H1 (cell line): Measurements from ENCODE around the gene CDK5R2. TPM values are rescaled to one million over a fixed set of nuclear protein-coding genes. Genes with fewer than 3 reads are reported as not detected.

ENCODE experiments used
- CTCF ChIA-PET: fragments of 300-600 bp; sonication (Branson Sonifier 250); formaldehyde crosslinking; loops from one replicate; lab custom pipeline; 2021; ENCODE audit not compliant: partially characterized antibody; lab: Charles Lee
- POLR2A ChIA-PET: fragments of 300-600 bp; sonication (Branson Sonifier 250); formaldehyde crosslinking; loops from one replicate; lab custom pipeline; 2021; ENCODE audit warnings: inconsistent platforms; ENCODE audit not compliant: partially characterized antibody; lab: Charles Lee
- DNase-seq, 2 experiments: peaks; one replicate each; pipeline versions ENCODE4 v3.0.0 to v3.0.0-alpha.2; 2010 to 2022; ENCODE audit warnings: low spot score in 2 of 2, low read depth in 1 of 2, mixed read lengths in 1 of 2
- FAIRE-seq: peaks from 2 replicates; lab custom pipeline; 2011; peaks lifted over from hg19 to GRCh38; lab: Jason Lieb, UNC
- H2AFZ ChIP-seq: 2 replicates; pipeline ENCODE4 v1.8.1; 2012; ENCODE audit warnings: low read length, inconsistent platforms
- H2AK5ac ChIP-seq: 2 replicates; pipeline ENCODE4 v1.6.1; 2013; ENCODE audit warnings: low read depth, low read length
- H2BK120ac ChIP-seq: replicated peaks from 2 replicates; pipeline ENCODE3; 2013; ENCODE audit warnings: low read depth, low read length, inconsistent platforms
- H2BK12ac ChIP-seq: 2 replicates; pipeline ENCODE4 v1.6.1; 2013; ENCODE audit warnings: low read depth, low read length
- H2BK15ac ChIP-seq: 2 replicates; pipeline ENCODE4 v1.6.1; 2013; ENCODE audit warnings: low read length
- H2BK20ac ChIP-seq: 2 replicates; pipeline ENCODE4 v1.6.1; 2013; ENCODE audit warnings: low read length
- H2BK5ac ChIP-seq: 2 replicates; pipeline ENCODE4 v1.6.1; 2013; ENCODE audit warnings: low read depth, low read length
- H3K14ac ChIP-seq: 2 replicates; pipeline ENCODE4 v1.6.1; 2013; ENCODE audit warnings: inconsistent platforms; ENCODE audit not compliant: insufficient read length
- H3K18ac ChIP-seq: 2 replicates; pipeline ENCODE4 v1.6.1; 2013; ENCODE audit warnings: low read length; ENCODE audit errors: extremely low read depth
- H3K23ac ChIP-seq: 2 replicates; pipeline ENCODE4 v1.6.1; 2013; ENCODE audit warnings: inconsistent platforms; ENCODE audit not compliant: insufficient read length
- H3K23me2 ChIP-seq: 2 replicates; pipeline ENCODE4 v1.6.1; 2013; ENCODE audit warnings: low read depth, low read length
- H3K27ac ChIP-seq: 2 replicates; pipeline ENCODE4 v1.6.1; 2011; ENCODE audit warnings: low read depth, low read length, inconsistent platforms
- H3K27me3 ChIP-seq, 4 experiments: replicated peaks in 1 of 4; 1 replicate in 1 of 4; 2 replicates in 3 of 4; pipeline versions ENCODE4 v1.6.1 to v1.8.1; 2011 to 2013; ENCODE audit warnings: low read length in 3 of 4, mild to moderate bottlenecking in 3 of 4, inconsistent platforms in 2 of 4, mixed read lengths in 2 of 4, moderate library complexity in 1 of 4; ENCODE audit not compliant: control insufficient read depth in 3 of 4, insufficient read depth in 3 of 4; ENCODE audit errors: extremely low read depth in 1 of 4
- H3K36me3 ChIP-seq, 4 experiments: 2 replicates each; pipeline versions ENCODE4 v1.6.1 to v1.8.1; 2011 to 2013; ENCODE audit warnings: mild to moderate bottlenecking in 4 of 4, low read length in 3 of 4, moderate library complexity in 2 of 4, control low read depth in 1 of 4, inconsistent platforms in 1 of 4; ENCODE audit not compliant: insufficient read depth in 4 of 4, control insufficient read depth in 2 of 4
- H3K4ac ChIP-seq: replicated peaks from 2 replicates; pipeline ENCODE3; 2013; ENCODE audit warnings: low read length, low read depth, mixed read lengths, inconsistent platforms; ENCODE audit not compliant: insufficient read length
- H3K4me1 ChIP-seq, 4 experiments: replicated peaks in 1 of 4; 1 replicate in 1 of 4; 2 replicates in 3 of 4; pipeline versions ENCODE4 v1.6.1 to v1.8.1; 2011 to 2013; ENCODE audit warnings: low read length in 3 of 4, inconsistent platforms in 2 of 4, mixed read lengths in 1 of 4; ENCODE audit not compliant: insufficient read depth in 4 of 4, control insufficient read depth in 3 of 4
- H3K4me2 ChIP-seq, 2 experiments: 2 replicates each; pipeline versions ENCODE4 v1.6.1 to v1.8.1; 2011 to 2013; ENCODE audit warnings: low read depth in 2 of 2, low read length in 2 of 2, control low read depth in 1 of 2, inconsistent platforms in 1 of 2, mild to moderate bottlenecking in 1 of 2; ENCODE audit not compliant: insufficient read depth in 1 of 2
- H3K4me3 ChIP-seq, 4 experiments: fragments of 200-600, 300-600 bp in 1 of 4; sonication (generic), shearing (Covaris generic), sonication (Bioruptor Twin) in 1 of 4; 2 replicates each; pipeline versions ENCODE4 v1.5.1 to v1.8.1; 2011 to 2016; ENCODE audit warnings: low read length in 4 of 4, low read depth in 3 of 4, control low read depth in 2 of 4, inconsistent platforms in 2 of 4, mild to moderate bottlenecking in 2 of 4, mixed read lengths in 1 of 4, moderate library complexity in 1 of 4; ENCODE audit not compliant: insufficient read depth in 2 of 4; ENCODE audit errors: extremely low read depth in 1 of 4
- H3K56ac ChIP-seq: replicated peaks from 2 replicates; pipeline ENCODE3; 2013; ENCODE audit warnings: low read depth, mild to moderate bottlenecking, mixed read lengths, low read length, inconsistent platforms; ENCODE audit not compliant: insufficient read length
- H3K79me1 ChIP-seq: 2 replicates; pipeline ENCODE4 v1.6.1; 2013; ENCODE audit warnings: low read depth, low read length, control low read depth
- H3K79me2 ChIP-seq, 2 experiments: 2 replicates each; pipeline versions ENCODE4 v1.6.1 to v1.8.1; 2012 to 2013; ENCODE audit warnings: low read length in 2 of 2, mild to moderate bottlenecking in 2 of 2, inconsistent platforms in 1 of 2; ENCODE audit not compliant: insufficient read depth in 2 of 2, control insufficient read depth in 1 of 2
- H3K9ac ChIP-seq, 4 experiments: replicated peaks in 1 of 4; 1 replicate in 1 of 4; 2 replicates in 3 of 4; pipeline versions ENCODE4 v1.6.1 to v1.8.1; 2011 to 2013; ENCODE audit warnings: low read depth in 3 of 4, low read length in 3 of 4, control low read depth in 2 of 4, mild to moderate bottlenecking in 2 of 4, moderate library complexity in 2 of 4, inconsistent platforms in 1 of 4; ENCODE audit errors: extremely low read depth in 1 of 4
- H3K9me3 ChIP-seq, 2 experiments: 2 replicates each; pipeline versions ENCODE4 v1.6.1 to v1.8.1; 2012 to 2013; ENCODE audit warnings: mild to moderate bottlenecking in 2 of 2, moderate library complexity in 2 of 2, control low read depth in 1 of 2, inconsistent platforms in 1 of 2, low read depth in 1 of 2, low read length in 1 of 2, mixed read lengths in 1 of 2; ENCODE audit not compliant: insufficient read depth in 2 of 2
- H4K20me1 ChIP-seq, 2 experiments: replicated peaks in 1 of 2; 2 replicates each; pipeline versions ENCODE3 to v1.8.1; 2011 to 2013; ENCODE audit warnings: inconsistent platforms in 2 of 2, low read length in 2 of 2, mild to moderate bottlenecking in 1 of 2; ENCODE audit not compliant: insufficient read depth in 2 of 2, control insufficient read depth in 1 of 2
- H4K5ac ChIP-seq: 2 replicates; pipeline ENCODE4 v1.6.1; 2013; ENCODE audit warnings: low read length, low read depth, mixed read lengths, inconsistent platforms; ENCODE audit not compliant: insufficient read length
- H4K8ac ChIP-seq: 2 replicates; pipeline ENCODE4 v1.8.0; 2013; ENCODE audit warnings: mild to moderate bottlenecking, moderate library complexity, low read length, inconsistent platforms; ENCODE audit not compliant: insufficient read depth; ENCODE audit errors: extremely low read depth
- H4K91ac ChIP-seq: replicated peaks from 2 replicates; pipeline ENCODE3; 2013; ENCODE audit warnings: low read length, mixed read lengths, inconsistent platforms; ENCODE audit not compliant: insufficient read length
- JUN ChIP-seq: IDR thresholded peaks from 2 replicates; pipeline ENCODE4 v1.6.1; 2011; ENCODE audit warnings: low read depth, mild to moderate bottlenecking, improper control_type of control experiment, low read length
- PHF8 ChIP-seq: fragments of 200-600 bp; sonication (generic); conservative IDR thresholded peaks from 2 replicates; pipeline ENCODE4 v1.7.1; 2012; ENCODE audit warnings: low read depth, mild to moderate bottlenecking, inconsistent platforms, low read length, moderate library complexity
- RFX5 ChIP-seq: IDR thresholded peaks from 2 replicates; pipeline ENCODE4 v1.6.1; 2011; ENCODE audit warnings: low read depth, low read length, improper control_type of control experiment, borderline replicate concordance
- RNF2 ChIP-seq: fragments of 200-900, 300-1000 bp; sonication (generic); IDR thresholded peaks from 2 replicates; pipeline ENCODE4 v1.7.1; 2016; ENCODE audit warnings: borderline replicate concordance, low read depth, mild to moderate bottlenecking, antibody characterized with exemption, low read length; ENCODE audit not compliant: poor library complexity, severe bottlenecking; ENCODE audit errors: missing control alignments
- SAP30 ChIP-seq: fragments of 300-600 bp; sonication (generic); IDR thresholded peaks from 2 replicates; pipeline ENCODE4 v1.7.1; 2012; ENCODE audit warnings: low read length, moderate library complexity, mild to moderate bottlenecking, inconsistent platforms; ENCODE audit not compliant: insufficient read depth, insufficient replicate concordance
- SP2 ChIP-seq: IDR thresholded peaks from 2 replicates; pipeline ENCODE4 v1.6.1; 2012; ENCODE audit warnings: mild to moderate bottlenecking, low read length, inconsistent platforms
- SP4 ChIP-seq: IDR thresholded peaks from 2 replicates; pipeline ENCODE4 v1.6.1; 2012; ENCODE audit warnings: low read length, inconsistent platforms
- TAF1 ChIP-seq: IDR thresholded peaks from 2 replicates; pipeline ENCODE4 v1.6.1; 2011; ENCODE audit warnings: mild to moderate bottlenecking, low read depth, low read length
- TAF7 ChIP-seq: optimal IDR thresholded peaks from 2 replicates; pipeline ENCODE3; 2011; ENCODE audit warnings: low read depth, mild to moderate bottlenecking, inconsistent platforms, low read length, moderate library complexity, borderline replicate concordance
- TCF12 ChIP-seq: IDR thresholded peaks from 2 replicates; pipeline ENCODE4 v1.6.1; 2011; ENCODE audit warnings: low read depth, mild to moderate bottlenecking, low read length
- WGBS, 2 experiments: shearing (Covaris generic) in 1 of 2; methylation state at CpG; one replicate each; pipeline versions ENCODE4 v1.1.6 to v1.1.7; 2013 to 2015; ENCODE audit warnings: low lambda C conversion rate in 2 of 2, mixed read lengths in 2 of 2, inconsistent platforms in 1 of 2, low coverage in 1 of 2, missing lambda C conversion rate in 1 of 2; ENCODE audit not compliant: insufficient replicate concordance in 2 of 2, insufficient coverage in 1 of 2, insufficient read length in 1 of 2; ENCODE audit errors: extremely low coverage in 1 of 2, missing lambda C conversion rate in 1 of 2; 5-methylcytosine and 5-hydroxymethylcytosine counted together
- polyA plus RNA-seq, 7 experiments: library from polyadenylated mRNA; depleted of rRNA in 3 of 7; stranded (reverse) in 5 of 7; unstranded in 2 of 7; fragments of >200 nt in 5 of 7; fragments of 200-250 nt in 2 of 7; gene quantifications; 1 replicate in 5 of 7; 2 replicates in 1 of 7; 4 replicates in 1 of 7; pipeline versions ENCODE4 v1.2.1 to v1.2.3, GENCODE V29; 2011 to 2013; ENCODE audit warnings: missing spikeins in 2 of 7, mixed read lengths in 2 of 7
- total RNA-seq: library from RNA; stranded (reverse); fragmentation: NEBNext Ultra II Directional; extraction: Animal tissue kit (Norgen Biotek cat#: 25700); gene quantifications from 2 replicates; pipeline ENCODE4 v1.2.1, GENCODE V29; 2021

Gene CDK5R2
- total and polyA plus RNA-seq, 2 of the 8 experiments (the other 6 are each of a cell fraction or from before 2014, with no cell fraction given): 0.14 TPM; not detected in 1

- Histone ChIP-seq H4K8ac (no peak overlapping the region), H3K23ac (no peak overlapping the region), H2BK5ac (no peak overlapping the region), H3K4me2 (no peak overlapping the region), H2BK120ac (no peak overlapping the region), H3K4ac (no peak overlapping the region), H2AFZ (no peak overlapping the region), H3K56ac (no peak overlapping the region), H4K20me1 (no peaks in the 10 kb centered on the region), H3K27me3 (no peaks in the 10 kb centered on the region), H3K9ac (no peak overlapping the region), H2BK12ac (no peak overlapping the region), H3K27ac (no peak overlapping the region), H3K4me3 (no peak overlapping the region), H3K79me2 (no peaks in the 10 kb centered on the region), H3K14ac (no peak overlapping the region), H2AK5ac (no peak overlapping the region), H3K4me1 (no peaks in the 10 kb centered on the region), H3K9me3 (peaks cover 4 to 6% of the 10 kb centered on the region in 2 experiments; a peak in 2 of 4 replicates), H3K36me3 (no peaks in the 10 kb centered on the region; a peak in 1 of 8 replicates), H3K79me1 (no peaks in the 10 kb centered on the region), H3K23me2 (no peaks in the 10 kb centered on the region), H2BK20ac (no peak overlapping the region), H3K18ac (no peak overlapping the region), H4K5ac (no peak overlapping the region), H4K91ac (no peak overlapping the region), H2BK15ac (no peak overlapping the region)
- POLR2A ChIA-PET: interaction anchor here (1.3 kb wide), 1 partner anchor 11 kb away, joined by 3 read pairs; no protein-coding TSS in a partner anchor
- DNase-seq (no peak), FAIRE-seq (no peak)
- 63% methylated on average over 1 of the region's 1 CpG; no CpG with 5 or more reads in 1 of the 2 experiments for WGBS, 2 experiments
- CTCF ChIA-PET: interaction anchor here (0.7 kb wide), 1 partner anchor 151 kb away, joined by 3 read pairs; no protein-coding TSS in a partner anchor
- TF ChIP-seq TAF1: no peak
- TF ChIP-seq PHF8: no peak
- no peak for TF ChIP-seq SP4
- no peak for TF ChIP-seq JUN
- no peak for TF ChIP-seq RFX5
- no peak for TF ChIP-seq SAP30
- TF ChIP-seq TAF7: no peak
- no peak for TF ChIP-seq SP2
- no peak for TF ChIP-seq RNF2
- TF ChIP-seq TCF12: no peak
These were observed 39.0 kb upstream of the CDK5R2 start for GRCh38 chr2:218920504-218920903.
